Measurements from ENCODE around the gene RAB1B.
"Not testable (repeated sequence)": the region's sequence is repeated elsewhere in the genome, so short reads cannot be mapped to it uniquely, and the experiment has no call there.

DNA sequence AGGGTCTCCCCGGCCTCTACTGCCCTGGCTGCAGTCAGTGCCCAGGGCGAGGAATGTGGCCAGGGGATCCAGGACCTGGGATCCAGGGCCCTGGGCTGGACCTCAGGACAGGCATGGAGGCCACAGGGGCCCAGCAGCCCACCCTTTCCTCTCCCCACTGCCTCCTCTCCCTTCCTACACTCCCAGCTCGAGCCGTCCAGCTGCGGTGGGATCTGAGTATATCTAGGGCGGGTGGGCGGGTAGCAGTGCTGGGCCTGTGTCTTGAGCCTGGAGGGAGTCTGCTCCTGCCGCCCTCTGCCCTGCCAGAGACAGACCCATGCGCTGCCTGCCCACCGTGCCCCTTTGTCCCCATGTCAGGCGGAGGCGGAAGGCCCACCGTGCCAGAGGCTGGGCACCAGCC is 8.2 kb downstream of the RAB1B start:
- TF ChIP-seq, protein P1, sequence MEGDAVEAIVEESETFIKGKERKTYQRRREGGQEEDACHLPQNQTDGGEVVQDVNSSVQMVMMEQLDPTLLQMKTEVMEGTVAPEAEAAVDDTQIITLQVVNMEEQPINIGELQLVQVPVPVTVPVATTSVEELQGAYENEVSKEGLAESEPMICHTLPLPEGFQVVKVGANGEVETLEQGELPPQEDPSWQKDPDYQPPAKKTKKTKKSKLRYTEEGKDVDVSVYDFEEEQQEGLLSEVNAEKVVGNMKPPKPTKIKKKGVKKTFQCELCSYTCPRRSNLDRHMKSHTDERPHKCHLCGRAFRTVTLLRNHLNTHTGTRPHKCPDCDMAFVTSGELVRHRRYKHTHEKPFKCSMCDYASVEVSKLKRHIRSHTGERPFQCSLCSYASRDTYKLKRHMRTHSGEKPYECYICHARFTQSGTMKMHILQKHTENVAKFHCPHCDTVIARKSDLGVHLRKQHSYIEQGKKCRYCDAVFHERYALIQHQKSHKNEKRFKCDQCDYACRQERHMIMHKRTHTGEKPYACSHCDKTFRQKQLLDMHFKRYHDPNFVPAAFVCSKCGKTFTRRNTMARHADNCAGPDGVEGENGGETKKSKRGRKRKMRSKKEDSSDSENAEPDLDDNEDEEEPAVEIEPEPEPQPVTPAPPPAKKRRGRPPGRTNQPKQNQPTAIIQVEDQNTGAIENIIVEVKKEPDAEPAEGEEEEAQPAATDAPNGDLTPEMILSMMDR (IDR thresholded peaks at IDR 0.05; ENCODE audit: low read length): not testable (repeated sequence)
- not testable (repeated sequence) for TF ChIP-seq EZH2 (IDR thresholded peaks at IDR 0.05; ENCODE audit: borderline replicate concordance, low read length)
